ENCODE measurements around the gene HMCN1. TPM values are rescaled to one million over a fixed set of nuclear protein-coding genes. Genes with fewer than 3 reads are reported as not detected.

The HMCN1 gene
- total RNA-seq, 4 donors from 2014 or later = 11.6 to 95.9 (median 78.6) TPM

GRCh38 chr1:185861630-185862029 lies 127.4 kb downstream of the HMCN1 start:
- H3K27me3 ChIP-seq = no peaks in the 10 kb centered on the region
- no peaks in the 10 kb centered on the region for H3K9me3 ChIP-seq
- peaks cover 0 to 27% (median 0%) of the 10 kb centered on the region in 3 donors for H3K4me1 ChIP-seq
- no peak overlapping the region for H3K27ac ChIP-seq
- H3K4me3 ChIP-seq = no peak overlapping the region
- peaks cover 0 to 5% of the 10 kb centered on the region in 2 donors for H3K36me3 ChIP-seq
- no peak for ATAC-seq
- no peak for TF ChIP-seq EP300 (IDR thresholded peaks at IDR 0.05)
- no peak for TF ChIP-seq POLR2A (IDR thresholded peaks at IDR 0.05)
- no peak for TF ChIP-seq CTCF (IDR thresholded peaks at IDR 0.05)
- no peak for TF ChIP-seq POLR2AphosphoS5 (IDR thresholded peaks at IDR 0.05)

GRCh38 chr1:185862235-185862634 lies 128.0 kb downstream of the HMCN1 start:
- Histone ChIP-seq H3K27me3 (no peaks in the 10 kb centered on the region), H3K27ac (no peak overlapping the region), H3K4me3 (no peak overlapping the region), H3K36me3 (peaks cover 0 to 5% of the 10 kb centered on the region in 2 donors), H3K4me1 (peaks cover 0 to 25% (median 0%) of the 10 kb centered on the region in 3 donors), H3K9me3 (no peaks in the 10 kb centered on the region)
- 69 to 70% methylated on average over 2 to 3 of the region's 3 CpGs for WGBS, 2 donors (ENCODE audit: low coverage in 1 of 2)
- ATAC-seq = no peak
- TF ChIP-seq POLR2AphosphoS5 (IDR thresholded peaks at IDR 0.05) (no peak), POLR2A (IDR thresholded peaks at IDR 0.05) (no peak), CTCF (IDR thresholded peaks at IDR 0.05) (no peak), EP300 (IDR thresholded peaks at IDR 0.05) (no peak)

- H3K27ac ChIP-seq = no peak overlapping the region
- H3K4me1 ChIP-seq = peaks cover 0 to 24% (median 0%) of the 10 kb centered on the region in 3 donors
- WGBS, 2 donors (ENCODE audit: low coverage in 1 of 2) = 83 to 90% methylated on average over 5 of the region's 5 CpGs
- no peak for ATAC-seq
- no peak for TF ChIP-seq POLR2A (IDR thresholded peaks at IDR 0.05)
- TF ChIP-seq CTCF (IDR thresholded peaks at IDR 0.05) = no peak
- TF ChIP-seq POLR2AphosphoS5 (IDR thresholded peaks at IDR 0.05) = no peak
- TF ChIP-seq EP300 (IDR thresholded peaks at IDR 0.05) = no peak
- H3K27me3 ChIP-seq = no peaks in the 10 kb centered on the region
- H3K36me3 ChIP-seq = peaks cover 0 to 8% of the 10 kb centered on the region in 2 donors
- H3K9me3 ChIP-seq = no peaks in the 10 kb centered on the region
- H3K4me3 ChIP-seq = no peak overlapping the region
These were observed 130.1 kb downstream of the HMCN1 start for GRCh38 chr1:185864331-185864730.

DNA sequence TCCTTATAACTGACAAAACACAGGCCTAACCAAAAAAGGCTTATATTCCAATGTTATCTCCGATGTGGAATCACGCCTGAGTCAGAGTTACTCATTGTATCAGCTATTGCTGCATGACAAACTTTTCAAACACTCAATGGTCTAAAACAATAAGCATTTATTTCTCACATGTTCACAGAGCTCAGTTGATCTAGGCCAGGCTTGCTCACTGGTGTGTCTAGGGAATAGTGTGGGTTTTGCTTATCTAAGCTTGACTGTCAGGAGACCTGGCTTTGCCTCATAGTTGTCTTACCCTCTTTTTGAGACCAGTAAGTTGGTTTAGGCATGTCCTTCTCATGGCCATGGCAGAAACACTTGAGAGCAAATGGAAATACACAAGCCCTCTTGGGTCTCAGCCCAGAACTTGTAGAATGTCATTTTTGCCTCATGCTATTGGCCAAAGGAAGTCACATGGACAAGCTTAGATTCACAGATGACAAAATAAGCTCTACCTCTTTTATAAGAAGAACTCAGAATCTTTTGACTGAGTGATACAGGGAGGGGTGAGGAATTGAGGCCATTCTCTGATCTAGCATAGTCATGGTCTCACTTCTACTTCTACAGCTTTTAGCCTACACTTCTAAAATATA lies 130.8 kb downstream of the HMCN1 start:
- Histone ChIP-seq H3K4me1 (peaks cover 0 to 24% (median 2%) of the 10 kb centered on the region in 3 donors), H3K36me3 (peaks cover 0 to 8% of the 10 kb centered on the region in 2 donors), H3K4me3 (no peak overlapping the region), H3K9me3 (no peaks in the 10 kb centered on the region), H3K27ac (no peak overlapping the region), H3K27me3 (no peaks in the 10 kb centered on the region)
- ATAC-seq = no peak
- TF ChIP-seq EP300 (IDR thresholded peaks at IDR 0.05) = no peak
- no peak for TF ChIP-seq CTCF (IDR thresholded peaks at IDR 0.05)
- TF ChIP-seq POLR2A (IDR thresholded peaks at IDR 0.05) = no peak
- no peak for TF ChIP-seq POLR2AphosphoS5 (IDR thresholded peaks at IDR 0.05)
- WGBS, 2 donors (ENCODE audit: low coverage in 1 of 2) = 71 to 100% methylated on average over 2 of the region's 2 CpGs

- no peak for TF ChIP-seq EP300 (IDR thresholded peaks at IDR 0.05)
- TF ChIP-seq CTCF (IDR thresholded peaks at IDR 0.05) = no peak
- TF ChIP-seq POLR2A (IDR thresholded peaks at IDR 0.05) = no peak
- H3K27ac ChIP-seq = no peak overlapping the region
- H3K4me3 ChIP-seq = no peak overlapping the region
- H3K36me3 ChIP-seq = peaks cover 0 to 8% of the 10 kb centered on the region in 2 donors
- peaks cover 0 to 21% (median 2%) of the 10 kb centered on the region in 3 donors for H3K4me1 ChIP-seq
- ATAC-seq = no peak
- 11 to 29% methylated on average over 2 of the region's 2 CpGs for WGBS, 2 donors (ENCODE audit: low coverage in 1 of 2)
- H3K9me3 ChIP-seq = no peaks in the 10 kb centered on the region
- H3K27me3 ChIP-seq = no peaks in the 10 kb centered on the region
These were observed 135.4 kb downstream of the HMCN1 start for GRCh38 chr1:185869590-185869989.
